Karpas-422 (cell line): Measurements from ENCODE around the gene APLP2. TPM values are rescaled to one million over a fixed set of nuclear protein-coding genes. Genes with fewer than 3 reads are reported as not detected.

Source experiments
- DNase-seq: peaks from one replicate; pipeline ENCODE4 v3.0.0-alpha.2; 2015
- H2AFZ ChIP-seq: fragments of 200-600 bp; sonication (generic); 2 replicates; pipeline ENCODE4 v1.6.1; 2014; ENCODE audit warnings: antibody characterized with exemption, low read length, mixed read lengths
- H3K27ac ChIP-seq: fragments of 200-600 bp; sonication (generic); 2 replicates; pipeline ENCODE4 v1.5.1; 2014; ENCODE audit warnings: mild to moderate bottlenecking, low read length, moderate library complexity
- H3K27me3 ChIP-seq: fragments of 200-600 bp; sonication (generic); 2 replicates; pipeline ENCODE4 v1.6.1; 2014; ENCODE audit warnings: low read length, mixed read lengths
- H3K36me3 ChIP-seq: fragments of 200-600 bp; sonication (generic); 2 replicates; pipeline ENCODE4 v1.6.1; 2014; ENCODE audit warnings: low read length, mixed read lengths; ENCODE audit not compliant: insufficient read depth
- H3K4me1 ChIP-seq: fragments of 200-600 bp; sonication (generic); 2 replicates; pipeline ENCODE4 v1.6.1; 2014; ENCODE audit warnings: mild to moderate bottlenecking, low read length, mixed read lengths
- H3K4me2 ChIP-seq: fragments of 200-600 bp; sonication (generic); 2 replicates; pipeline ENCODE4 v1.6.1; 2014; ENCODE audit warnings: low read length, low read depth, mild to moderate bottlenecking; ENCODE audit not compliant: poor library complexity, severe bottlenecking
- H3K4me3 ChIP-seq: fragments of 200-600 bp; sonication (generic); 2 replicates; pipeline ENCODE4 v1.5.1; 2014; ENCODE audit warnings: mild to moderate bottlenecking, antibody characterized with exemption, low read length, mixed read lengths
- H3K79me2 ChIP-seq: fragments of 200-600 bp; sonication (generic); 2 replicates; pipeline ENCODE4 v1.6.1; 2014; ENCODE audit warnings: mild to moderate bottlenecking, low read length, mixed read lengths
- H3K9ac ChIP-seq: fragments of 200-600 bp; sonication (generic); 2 replicates; pipeline ENCODE4 v1.6.0; 2014; ENCODE audit warnings: low read length
- H3K9me2 ChIP-seq: fragments of 200-600 bp; sonication (generic), shearing (Covaris generic); replicated peaks from 2 replicates; pipeline ENCODE4 v1.6.0; 2014; ENCODE audit warnings: mild to moderate bottlenecking, low read length, moderate library complexity; ENCODE audit not compliant: insufficient read depth
- H3K9me3 ChIP-seq: fragments of 300-700, 200-600 bp; sonication (generic); 2 replicates; pipeline ENCODE4 v1.6.1; 2014; ENCODE audit warnings: low read length, mixed read lengths
- H4K20me1 ChIP-seq: fragments of 200-600 bp; sonication (generic); 2 replicates; pipeline ENCODE4 v1.6.1; 2014; ENCODE audit warnings: mild to moderate bottlenecking, antibody characterized with exemption, low read length, low read depth; ENCODE audit not compliant: insufficient read depth
- total RNA-seq: library from RNA; depleted of rRNA; stranded (reverse); fragments of >200 nt; shearing (Covaris generic); gene quantifications from 2 replicates; pipeline ENCODE4 v1.2.3, GENCODE V29; 2014; ENCODE audit warnings: low replicate concordance

Gene APLP2
- total RNA-seq, 1 experiment from 2014 or later = 50.8 TPM

DNA sequence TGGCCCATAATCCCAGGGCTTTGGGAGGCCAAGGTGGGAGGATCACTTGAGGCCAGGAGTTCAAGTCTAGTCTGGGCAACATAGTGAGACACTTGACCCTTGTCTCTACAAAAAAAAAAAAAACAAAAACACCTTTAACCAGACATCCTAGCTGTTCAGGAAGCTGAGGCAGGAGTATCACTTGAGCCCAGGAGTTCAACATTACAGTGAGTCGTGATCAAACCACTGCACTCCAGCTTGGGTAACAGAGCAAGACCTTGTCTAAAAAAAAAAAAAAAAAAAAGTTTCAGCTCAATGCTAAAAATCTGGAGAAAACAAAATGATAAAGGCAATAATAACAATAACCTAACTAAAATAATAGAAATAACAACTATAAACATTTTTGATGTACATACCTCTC lies 22.6 kb upstream of the APLP2 start:
- no peak overlapping the region for H3K4me3 ChIP-seq
- H3K4me1 ChIP-seq = no peaks in the 10 kb centered on the region
- H4K20me1 ChIP-seq = no peaks in the 10 kb centered on the region
- no peak overlapping the region for H3K27ac ChIP-seq
- no peak for DNase-seq
- H3K9me2 ChIP-seq = no peaks in the 10 kb centered on the region
- H3K27me3 ChIP-seq = no peaks in the 10 kb centered on the region
- H3K4me2 ChIP-seq = no peak overlapping the region
- no peaks in the 10 kb centered on the region for H3K36me3 ChIP-seq
- no peaks in the 10 kb centered on the region for H3K79me2 ChIP-seq
- no peak overlapping the region for H2AFZ ChIP-seq
- no peak overlapping the region for H3K9ac ChIP-seq
- no peaks in the 10 kb centered on the region for H3K9me3 ChIP-seq

DNA sequence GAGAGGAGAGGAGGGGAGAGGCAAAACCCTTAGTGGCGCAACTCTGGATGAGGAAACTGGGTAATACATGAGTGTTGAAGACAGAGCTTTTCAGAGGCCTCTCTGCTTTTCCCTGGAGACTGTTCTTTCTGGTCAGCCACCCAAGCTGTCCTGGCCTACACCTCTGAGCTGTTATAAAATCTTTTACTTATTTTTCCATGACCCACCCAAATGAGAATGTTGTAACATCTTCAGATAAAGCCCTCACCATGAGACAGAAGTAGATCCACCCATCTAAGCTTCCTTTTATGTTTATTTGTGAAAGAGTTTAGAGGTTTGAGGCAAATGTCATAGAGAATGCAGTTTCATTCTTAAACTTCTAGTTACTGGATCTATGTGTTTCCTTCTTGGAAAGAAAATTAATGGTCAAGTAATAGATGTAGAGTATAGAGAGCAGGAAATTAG lies 20.3 kb upstream of the APLP2 start:
- H3K27ac ChIP-seq = no peak overlapping the region
- no peak overlapping the region for H3K4me3 ChIP-seq
- H3K9ac ChIP-seq = no peak overlapping the region
- no peaks in the 10 kb centered on the region for H3K79me2 ChIP-seq
- H3K4me2 ChIP-seq = no peak overlapping the region
- no peak overlapping the region for H2AFZ ChIP-seq
- no peaks in the 10 kb centered on the region for H3K27me3 ChIP-seq
- no peaks in the 10 kb centered on the region for H4K20me1 ChIP-seq
- no peaks in the 10 kb centered on the region for H3K4me1 ChIP-seq
- H3K9me3 ChIP-seq = no peaks in the 10 kb centered on the region
- H3K9me2 ChIP-seq = no peaks in the 10 kb centered on the region
- no peak for DNase-seq
- H3K36me3 ChIP-seq = no peaks in the 10 kb centered on the region

DNA sequence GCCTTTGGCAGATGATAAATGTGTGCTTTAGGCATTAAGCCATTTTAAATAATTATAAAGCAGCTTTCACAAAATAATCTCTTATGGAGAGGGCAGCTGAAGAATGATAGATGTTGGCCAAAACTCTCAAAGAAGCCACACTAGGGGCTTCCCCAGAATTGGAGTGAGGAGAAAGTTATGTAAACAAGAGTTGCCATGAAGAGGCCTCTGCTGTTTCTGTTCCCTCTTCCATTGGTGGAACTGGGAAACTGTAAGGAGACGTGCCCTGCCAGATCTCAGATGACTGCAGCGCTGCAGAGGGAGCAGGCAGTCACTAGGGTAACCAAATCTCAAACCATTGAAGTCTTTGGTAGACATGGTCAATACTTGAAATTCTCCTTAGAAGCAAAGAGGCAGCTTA lies 19.4 kb upstream of the APLP2 start:
- no peaks in the 10 kb centered on the region for H3K36me3 ChIP-seq
- no peaks in the 10 kb centered on the region for H3K4me1 ChIP-seq
- no peak overlapping the region for H3K27ac ChIP-seq
- no peaks in the 10 kb centered on the region for H3K9me3 ChIP-seq
- DNase-seq = no peak
- no peaks in the 10 kb centered on the region for H3K79me2 ChIP-seq
- H3K4me3 ChIP-seq = no peak overlapping the region
- H3K4me2 ChIP-seq = no peak overlapping the region
- H3K9ac ChIP-seq = no peak overlapping the region
- H3K27me3 ChIP-seq = no peaks in the 10 kb centered on the region
- no peak overlapping the region for H2AFZ ChIP-seq
- no peaks in the 10 kb centered on the region for H4K20me1 ChIP-seq
- H3K9me2 ChIP-seq = no peaks in the 10 kb centered on the region

DNA sequence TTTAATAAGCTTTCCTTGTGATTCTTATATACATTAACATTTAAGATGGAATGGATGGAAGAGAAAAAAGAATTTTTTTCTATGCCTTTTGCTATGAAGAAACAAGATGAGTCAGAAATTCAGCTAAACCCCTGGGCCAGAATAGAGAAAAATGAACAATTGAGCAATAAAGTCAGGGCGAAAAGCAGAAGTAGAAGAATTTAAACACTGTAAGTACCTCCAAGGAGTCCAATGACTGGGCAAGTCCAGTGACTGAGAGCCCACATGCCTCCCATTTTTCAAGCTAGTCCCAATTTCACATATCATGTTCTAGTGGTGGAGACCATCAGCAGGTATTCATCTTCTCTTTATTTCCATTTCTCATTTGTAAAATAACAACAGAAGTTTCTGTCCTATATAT lies 18.6 kb upstream of the APLP2 start:
- Histone ChIP-seq H2AFZ (no peak overlapping the region), H3K9me2 (no peaks in the 10 kb centered on the region), H3K9me3 (no peaks in the 10 kb centered on the region), H3K9ac (no peak overlapping the region), H4K20me1 (no peaks in the 10 kb centered on the region), H3K79me2 (no peaks in the 10 kb centered on the region), H3K4me2 (no peak overlapping the region), H3K4me1 (peaks cover 4% of the 10 kb centered on the region; the same call in 1 of the 2 replicates), H3K36me3 (no peaks in the 10 kb centered on the region), H3K4me3 (no peak overlapping the region), H3K27ac (no peak overlapping the region), H3K27me3 (no peaks in the 10 kb centered on the region)
- DNase-seq = no peak

DNA sequence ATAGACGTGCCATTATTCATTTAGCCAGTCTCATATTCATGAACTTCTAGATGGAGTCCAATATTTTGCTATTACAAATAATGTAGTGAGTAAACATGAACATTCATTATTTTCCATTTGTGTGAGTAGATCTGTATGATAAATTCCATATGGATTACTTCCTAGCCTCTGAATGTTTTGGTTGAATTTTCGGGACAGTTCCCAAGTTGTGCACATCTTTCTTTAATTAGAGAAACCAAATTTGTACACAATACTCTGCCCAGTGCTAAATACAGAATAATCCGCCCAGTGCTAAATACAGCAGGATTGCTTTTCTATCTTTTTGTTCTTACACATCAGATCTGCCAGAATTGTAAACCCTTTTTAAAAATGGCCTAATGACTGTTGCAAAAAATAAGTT lies 17.1 kb upstream of the APLP2 start:
- no peaks in the 10 kb centered on the region for H3K79me2 ChIP-seq
- H3K9me3 ChIP-seq = no peaks in the 10 kb centered on the region
- H3K9ac ChIP-seq = no peak overlapping the region
- H3K4me1 ChIP-seq = peaks cover 4% of the 10 kb centered on the region; the same call in 1 of the 2 replicates
- H4K20me1 ChIP-seq = no peaks in the 10 kb centered on the region
- H3K9me2 ChIP-seq = no peaks in the 10 kb centered on the region
- no peaks in the 10 kb centered on the region for H3K27me3 ChIP-seq
- H3K27ac ChIP-seq = no peak overlapping the region
- H3K36me3 ChIP-seq = no peaks in the 10 kb centered on the region
- DNase-seq = no peak
- no peak overlapping the region for H3K4me3 ChIP-seq
- no peak overlapping the region for H3K4me2 ChIP-seq
- no peak overlapping the region for H2AFZ ChIP-seq

DNA sequence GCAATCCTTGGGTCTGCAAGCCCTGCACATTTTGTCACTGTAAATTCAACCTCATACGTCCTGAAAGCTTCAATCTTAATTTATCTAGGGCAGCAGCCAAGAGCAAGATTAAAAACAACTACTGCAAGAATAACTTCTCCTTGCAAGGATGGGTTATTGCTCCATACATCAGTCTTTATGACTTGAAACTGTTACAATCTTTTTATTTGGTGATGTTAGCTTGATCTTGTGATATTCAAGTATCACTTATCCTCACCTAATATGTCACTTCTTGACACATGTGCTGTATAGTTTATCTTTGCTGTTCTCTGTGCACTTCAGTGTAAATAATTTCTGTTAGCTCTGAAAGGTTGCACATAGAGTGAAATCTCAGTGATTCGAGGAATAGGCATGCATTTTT lies 14.7 kb upstream of the APLP2 start:
- DNase-seq = no peak
- Histone ChIP-seq H3K4me3 (no peak overlapping the region), H3K27me3 (no peaks in the 10 kb centered on the region), H3K79me2 (no peaks in the 10 kb centered on the region), H4K20me1 (no peaks in the 10 kb centered on the region), H3K9ac (no peak overlapping the region), H3K36me3 (no peaks in the 10 kb centered on the region), H3K4me2 (no peak overlapping the region), H3K4me1 (peaks cover 4% of the 10 kb centered on the region; the same call in 1 of the 2 replicates), H3K9me3 (no peaks in the 10 kb centered on the region), H3K9me2 (no peaks in the 10 kb centered on the region), H3K27ac (no peak overlapping the region), H2AFZ (no peak overlapping the region)

DNA sequence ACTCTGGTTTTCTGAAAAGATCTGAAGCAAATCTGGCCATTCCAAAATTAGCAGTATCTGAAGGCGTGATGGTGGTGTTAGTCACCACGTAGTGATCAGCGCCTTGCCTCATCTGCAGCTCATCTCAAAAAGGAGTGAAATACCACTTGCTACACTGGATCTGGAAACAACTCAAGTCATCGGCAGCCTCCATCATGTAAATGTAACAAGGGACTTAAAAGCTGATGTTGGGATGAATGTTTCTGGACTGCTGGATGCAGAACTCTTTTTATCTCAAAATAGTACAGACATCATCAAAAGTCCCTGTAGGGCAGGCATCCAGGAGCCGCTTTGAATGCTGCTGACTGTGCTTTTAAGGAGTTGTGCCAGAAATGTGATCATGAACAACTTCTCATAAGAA lies 14.1 kb upstream of the APLP2 start:
- Histone ChIP-seq H2AFZ (no peak overlapping the region), H3K79me2 (no peaks in the 10 kb centered on the region), H3K27me3 (no peaks in the 10 kb centered on the region), H3K4me3 (no peak overlapping the region), H3K27ac (no peak overlapping the region), H3K9ac (no peak overlapping the region), H3K36me3 (no peaks in the 10 kb centered on the region), H3K9me3 (no peaks in the 10 kb centered on the region), H3K9me2 (no peaks in the 10 kb centered on the region), H3K4me1 (peaks cover 4% of the 10 kb centered on the region; the same call in 1 of the 2 replicates), H3K4me2 (no peak overlapping the region), H4K20me1 (no peaks in the 10 kb centered on the region)
- DNase-seq = no peak

DNA sequence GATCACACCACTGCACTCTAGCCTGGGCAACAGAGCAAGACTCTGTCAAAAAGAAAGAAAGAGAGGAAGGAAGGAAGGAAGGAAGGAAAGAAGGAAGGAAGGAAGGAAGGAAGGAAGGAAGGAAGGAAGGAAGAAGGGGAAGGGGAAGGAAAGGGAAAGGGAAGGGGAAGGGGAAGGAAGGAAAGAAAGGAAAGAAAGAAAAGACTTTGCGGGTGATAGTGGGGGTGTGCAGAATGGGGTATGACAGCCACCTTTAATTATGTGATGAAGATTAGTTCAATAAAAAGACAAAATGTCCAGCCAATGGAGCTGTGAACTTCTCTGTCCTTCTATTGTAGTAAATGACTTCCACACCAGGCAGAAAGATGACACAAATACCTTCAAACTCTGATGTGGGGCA lies 8.7 kb upstream of the APLP2 start:
- Histone ChIP-seq H3K4me3 (no peak overlapping the region), H3K9ac (no peak overlapping the region), H3K36me3 (no peaks in the 10 kb centered on the region), H2AFZ (no peak overlapping the region), H3K79me2 (no peaks in the 10 kb centered on the region), H3K27me3 (no peaks in the 10 kb centered on the region), H3K9me3 (no peaks in the 10 kb centered on the region), H4K20me1 (no peaks in the 10 kb centered on the region), H3K4me2 (no peak overlapping the region), H3K4me1 (no peaks in the 10 kb centered on the region), H3K9me2 (no peaks in the 10 kb centered on the region), H3K27ac (no peak overlapping the region)
- DNase-seq = no peak

DNA sequence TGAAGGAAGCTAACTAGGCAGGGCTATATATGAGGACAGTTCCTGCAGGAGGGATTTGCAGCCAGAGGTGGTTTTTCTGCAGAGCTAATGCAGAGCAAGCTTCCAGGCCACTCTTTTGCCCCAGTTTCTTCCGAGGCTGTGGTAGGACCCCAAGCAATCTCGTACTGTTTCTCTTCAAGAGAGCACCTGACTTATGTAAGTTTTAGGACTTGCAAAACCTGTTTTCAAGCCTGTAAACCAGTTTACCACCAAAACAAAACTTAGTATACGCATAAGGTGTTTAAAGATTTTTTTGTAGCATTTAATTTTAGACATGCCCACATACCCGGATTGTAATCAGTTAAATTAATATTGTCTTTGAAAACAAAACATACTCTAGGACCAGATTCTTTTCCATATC lies 7.7 kb upstream of the APLP2 start:
- H3K9me3 ChIP-seq = no peaks in the 10 kb centered on the region
- no peak overlapping the region for H3K9ac ChIP-seq
- H3K4me1 ChIP-seq = peaks cover 5% of the 10 kb centered on the region
- no peak overlapping the region for H2AFZ ChIP-seq
- H4K20me1 ChIP-seq = no peaks in the 10 kb centered on the region
- no peak overlapping the region for H3K4me2 ChIP-seq
- no peaks in the 10 kb centered on the region for H3K79me2 ChIP-seq
- no peaks in the 10 kb centered on the region for H3K27me3 ChIP-seq
- H3K4me3 ChIP-seq = no peak overlapping the region
- no peak for DNase-seq
- H3K36me3 ChIP-seq = no peaks in the 10 kb centered on the region
- no peaks in the 10 kb centered on the region for H3K9me2 ChIP-seq
- no peak overlapping the region for H3K27ac ChIP-seq
